Right forelimb (tissue), 1 donor: ENCODE measurements around the gene ELOVL2.
"Not testable (repeated sequence)": the region's sequence is repeated elsewhere in the genome, so short reads cannot be mapped to it uniquely, and the experiment has no call there.

Experiments
- DNase-seq: peaks from one replicate; pipeline ENCODE4 v3.0.0-alpha.2; 2018

ELOVL2 gene, protein sequence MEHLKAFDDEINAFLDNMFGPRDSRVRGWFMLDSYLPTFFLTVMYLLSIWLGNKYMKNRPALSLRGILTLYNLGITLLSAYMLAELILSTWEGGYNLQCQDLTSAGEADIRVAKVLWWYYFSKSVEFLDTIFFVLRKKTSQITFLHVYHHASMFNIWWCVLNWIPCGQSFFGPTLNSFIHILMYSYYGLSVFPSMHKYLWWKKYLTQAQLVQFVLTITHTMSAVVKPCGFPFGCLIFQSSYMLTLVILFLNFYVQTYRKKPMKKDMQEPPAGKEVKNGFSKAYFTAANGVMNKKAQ

GRCh38 chr6:11043961-11044711, at the start of gene ELOVL2:
TSS of gene ELOVL2 (minus strand) at chr6:11044305. CDS start at chr6:11044230, 75 bp downstream.
- peak; percentile 61 for DNase-seq

DNA sequence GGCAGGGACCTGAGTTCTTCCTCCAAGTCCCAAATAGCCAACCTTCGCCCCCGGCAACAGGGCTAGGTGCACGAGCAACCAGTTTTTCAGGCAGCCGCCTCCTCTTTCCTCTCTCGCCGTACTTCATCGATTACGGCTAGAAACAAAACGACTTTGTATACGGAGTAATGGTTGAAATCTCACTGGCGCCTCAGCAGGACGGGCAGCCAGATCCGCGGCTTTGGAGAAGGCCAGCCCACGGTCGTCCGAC, 49.2 kb upstream of the ELOVL2 start:
- DNase-seq: no peak

GRCh38 chr6:11092668-11093375, 48.7 kb upstream of the ELOVL2 start:
- no peak for DNase-seq

- DNase-seq: not testable (repeated sequence)
Observed at GRCh38 chr6:11091141-11091540, 47.0 kb upstream of the ELOVL2 start.

- no peak for DNase-seq
Observed at GRCh38 chr6:11089695-11090094, 45.6 kb upstream of the ELOVL2 start.

- not testable (repeated sequence) for DNase-seq
Observed at GRCh38 chr6:11087141-11087812, 43.2 kb upstream of the ELOVL2 start.

DNA sequence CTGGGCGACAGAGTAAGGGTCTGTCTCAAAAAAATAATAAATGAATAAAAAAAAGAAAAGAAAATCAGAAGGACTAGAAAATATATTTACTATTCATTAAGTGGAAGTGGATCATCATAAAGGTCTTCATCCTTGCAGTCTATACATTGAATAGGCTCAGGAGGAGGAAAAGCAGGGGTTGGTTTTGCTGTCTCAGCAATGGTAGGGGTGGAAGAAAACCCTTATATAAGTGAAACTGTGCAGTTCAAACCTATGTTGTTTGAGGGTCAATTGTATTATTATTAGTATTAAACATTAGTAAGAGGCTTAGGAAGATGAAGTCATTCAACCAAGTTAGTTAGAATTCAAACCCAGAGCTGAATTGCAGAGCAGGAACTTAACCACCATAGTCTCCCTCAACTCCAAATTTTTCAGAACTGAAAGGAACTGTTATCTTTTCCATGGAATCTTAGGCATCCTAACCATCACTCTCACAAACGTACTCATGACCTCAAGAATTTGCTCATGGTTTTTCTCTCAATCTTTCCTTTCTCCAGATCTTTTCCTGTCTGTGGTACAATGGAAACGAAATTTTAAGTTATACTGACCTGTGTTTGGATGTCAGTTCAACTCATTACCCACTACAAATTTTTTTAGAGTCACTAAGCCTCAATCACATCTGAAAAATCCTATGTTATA, 41.8 kb upstream of the ELOVL2 start:
- DNase-seq: no peak

GRCh38 chr6:11083956-11084355, 39.9 kb upstream of the ELOVL2 start:
- DNase-seq: no peak

DNA sequence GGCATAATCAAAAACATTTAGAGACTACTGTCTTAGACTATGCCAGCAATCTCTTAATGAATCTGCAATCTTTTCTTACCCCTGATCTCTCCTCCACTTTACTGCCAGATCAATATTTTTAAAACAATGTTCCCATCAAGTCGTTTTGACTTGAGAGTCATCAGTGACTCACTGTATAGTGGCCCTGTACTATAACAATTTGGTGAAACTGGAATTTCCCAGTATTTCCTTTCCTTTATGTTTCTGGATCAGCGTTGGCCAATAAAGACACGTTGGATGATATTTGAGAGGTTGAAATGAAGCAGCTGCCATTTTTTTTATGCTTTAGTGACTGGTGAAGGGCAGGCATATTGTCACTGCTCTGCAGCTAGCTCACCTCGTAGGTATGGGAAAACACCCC, 39.4 kb upstream of the ELOVL2 start:
- DNase-seq: no peak

DNA sequence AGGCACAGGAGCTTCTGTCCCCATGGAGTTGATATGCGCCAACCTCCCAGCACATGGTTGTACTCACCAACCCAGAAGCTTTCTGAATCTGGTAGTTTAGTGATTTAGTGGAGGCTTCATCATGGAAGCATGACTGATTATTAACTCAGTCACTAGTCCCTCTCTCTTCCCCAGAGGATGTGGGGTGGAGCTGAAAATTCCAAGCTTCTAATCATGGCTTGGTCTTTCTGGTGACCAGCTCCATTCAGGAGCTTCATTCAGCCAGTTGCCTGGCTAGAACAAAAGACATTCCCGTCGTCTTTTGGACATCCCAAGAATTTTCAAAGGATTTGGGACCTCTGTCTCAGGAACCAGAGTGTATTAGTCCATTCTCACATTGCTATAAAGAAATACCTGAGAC, 36.2 kb upstream of the ELOVL2 start:
- no peak for DNase-seq

DNA sequence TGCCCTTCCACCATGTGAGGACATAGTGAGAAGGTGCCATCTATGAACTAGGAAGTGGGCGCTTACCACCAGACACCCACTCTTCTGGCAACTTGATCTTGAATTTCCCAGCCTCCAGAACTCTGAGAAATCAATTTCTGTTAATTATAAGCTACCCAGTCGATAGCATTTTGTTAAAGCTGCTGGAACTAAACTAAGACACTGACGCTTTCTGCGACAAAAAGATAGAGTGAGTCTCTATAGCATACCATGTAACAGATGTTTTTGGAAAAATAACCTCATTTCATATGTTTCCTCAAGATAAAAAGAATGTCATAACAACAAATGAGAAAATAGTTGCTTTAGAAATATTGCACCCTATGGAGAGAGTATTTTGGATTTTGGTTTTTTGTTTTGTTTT, 34.2 kb upstream of the ELOVL2 start:
- DNase-seq: no peak

DNA sequence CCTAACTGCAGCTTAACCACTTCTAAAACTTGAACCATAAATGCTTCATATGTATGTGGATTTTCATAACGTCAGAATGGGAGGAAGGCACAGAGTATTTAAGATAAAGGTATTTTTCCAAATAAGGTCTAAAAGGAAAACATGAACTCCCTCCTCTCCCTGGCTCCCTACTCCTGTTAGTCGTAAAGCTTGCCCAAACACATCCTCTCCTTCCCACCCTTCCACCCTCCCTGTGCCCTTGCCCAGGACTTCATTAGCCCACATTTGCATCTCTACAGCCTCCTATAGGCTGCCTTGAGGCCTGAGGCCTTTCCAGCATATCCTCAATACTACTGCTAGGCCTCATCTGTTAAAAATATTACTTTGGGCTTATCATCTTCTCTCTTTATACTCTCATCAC, 32.4 kb upstream of the ELOVL2 start:
- no peak for DNase-seq

DNA sequence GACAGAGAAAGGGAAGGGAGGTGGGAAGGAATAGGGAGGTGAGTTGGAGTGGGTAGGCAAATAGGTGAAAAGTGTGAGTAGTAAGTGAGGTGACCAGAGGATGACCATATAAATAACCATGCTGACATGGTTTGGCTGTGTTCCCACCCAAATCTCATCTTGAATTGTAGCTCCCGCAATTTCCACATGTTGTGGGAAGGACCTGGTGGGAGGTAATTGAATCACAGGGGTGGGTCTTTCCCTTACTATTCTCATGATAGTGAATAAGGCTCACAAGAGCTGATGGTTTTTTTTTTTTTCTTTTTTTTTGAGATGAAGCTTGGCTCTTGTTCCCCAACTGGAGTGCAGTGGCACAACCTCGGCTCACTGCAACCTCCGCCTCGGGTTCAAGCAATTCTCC, 28.0 kb upstream of the ELOVL2 start:
- DNase-seq: no peak

DNA sequence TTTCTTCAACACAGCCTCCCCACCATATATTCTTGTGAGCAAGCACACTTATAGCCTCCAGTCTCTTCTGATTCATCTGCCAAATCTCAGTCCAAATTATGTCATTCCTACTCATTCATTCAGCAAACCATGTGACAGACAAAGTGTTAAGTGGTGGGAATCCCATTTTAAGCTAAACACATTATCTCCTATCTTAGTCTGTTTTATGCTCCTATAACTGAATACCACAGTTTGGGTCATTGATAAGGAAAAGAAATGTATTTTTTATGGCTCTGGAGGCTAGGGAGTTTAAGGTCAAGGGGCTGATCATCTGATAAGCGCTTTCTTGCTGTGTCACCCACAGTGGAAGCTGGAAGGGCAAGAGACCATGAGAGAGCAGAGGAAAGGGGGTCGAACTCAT, 25.7 kb upstream of the ELOVL2 start:
- no peak for DNase-seq

GRCh38 chr6:11067348-11067747, 23.2 kb upstream of the ELOVL2 start:
- no peak for DNase-seq

GRCh38 chr6:11066505-11067347, 22.6 kb upstream of the ELOVL2 start:
- no peak for DNase-seq

DNA sequence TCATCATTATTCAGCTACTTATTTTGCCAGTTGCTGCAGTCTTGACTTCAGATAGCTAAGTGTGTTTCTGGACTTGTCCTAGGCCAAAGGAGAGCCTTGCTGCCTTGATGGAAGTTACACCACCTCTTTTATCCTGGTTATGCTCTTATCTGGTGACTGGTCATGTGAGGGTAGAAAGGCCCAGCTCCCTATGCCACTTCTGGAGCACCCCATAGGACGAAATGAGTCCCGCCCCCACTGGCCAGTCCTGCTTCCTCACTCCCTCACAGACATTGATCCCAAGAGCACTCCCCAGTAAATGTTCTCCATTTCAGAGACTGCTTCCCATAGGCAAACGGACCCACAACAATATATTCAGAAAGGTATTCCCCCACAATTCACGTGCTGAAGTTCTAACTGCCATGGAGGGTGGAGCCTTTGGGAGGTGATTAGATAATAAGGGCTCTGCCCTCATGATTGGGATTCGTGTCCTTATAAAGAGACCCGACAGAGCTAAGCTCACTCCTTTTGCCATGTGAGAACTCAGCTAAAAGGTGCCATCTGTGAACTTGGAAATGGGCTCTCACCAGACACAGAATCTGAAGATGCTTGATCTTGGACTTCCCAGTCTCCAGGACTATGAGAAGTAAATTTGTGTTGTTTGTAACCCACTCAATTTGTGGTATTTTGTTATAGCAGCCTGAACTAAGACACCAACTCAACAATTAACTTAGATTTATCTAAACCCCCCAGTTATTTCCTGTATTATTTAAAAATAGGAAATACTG, 21.5 kb upstream of the ELOVL2 start:
- DNase-seq: no peak

GRCh38 chr6:11064836-11065235, 20.7 kb upstream of the ELOVL2 start:
- no peak for DNase-seq

DNA sequence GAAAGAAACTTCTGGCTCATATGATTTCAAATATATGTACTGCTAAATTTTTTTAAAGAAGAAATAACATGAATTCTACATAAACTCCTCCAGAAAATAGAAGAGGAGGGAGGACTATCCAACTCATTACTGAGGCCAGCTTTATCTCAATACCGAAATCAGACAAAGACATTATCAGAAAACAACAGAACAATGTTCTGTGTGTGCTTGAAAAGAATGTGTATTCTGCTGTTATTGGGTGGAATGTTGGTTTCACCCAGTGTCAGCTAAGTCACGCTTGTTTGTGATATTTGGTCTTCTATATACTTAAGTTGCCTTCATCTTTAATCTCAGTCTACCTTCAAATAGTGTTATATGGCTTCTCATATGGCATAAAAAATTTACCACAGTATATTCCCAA, 18.6 kb upstream of the ELOVL2 start:
- DNase-seq: no peak

GRCh38 chr6:11062083-11062482, 18.0 kb upstream of the ELOVL2 start:
- no peak for DNase-seq

- no peak for DNase-seq
Observed at GRCh38 chr6:11058406-11058805, 14.3 kb upstream of the ELOVL2 start.
